Measurements from ENCODE around the gene BAIAP2.

Gene BAIAP2

DNA sequence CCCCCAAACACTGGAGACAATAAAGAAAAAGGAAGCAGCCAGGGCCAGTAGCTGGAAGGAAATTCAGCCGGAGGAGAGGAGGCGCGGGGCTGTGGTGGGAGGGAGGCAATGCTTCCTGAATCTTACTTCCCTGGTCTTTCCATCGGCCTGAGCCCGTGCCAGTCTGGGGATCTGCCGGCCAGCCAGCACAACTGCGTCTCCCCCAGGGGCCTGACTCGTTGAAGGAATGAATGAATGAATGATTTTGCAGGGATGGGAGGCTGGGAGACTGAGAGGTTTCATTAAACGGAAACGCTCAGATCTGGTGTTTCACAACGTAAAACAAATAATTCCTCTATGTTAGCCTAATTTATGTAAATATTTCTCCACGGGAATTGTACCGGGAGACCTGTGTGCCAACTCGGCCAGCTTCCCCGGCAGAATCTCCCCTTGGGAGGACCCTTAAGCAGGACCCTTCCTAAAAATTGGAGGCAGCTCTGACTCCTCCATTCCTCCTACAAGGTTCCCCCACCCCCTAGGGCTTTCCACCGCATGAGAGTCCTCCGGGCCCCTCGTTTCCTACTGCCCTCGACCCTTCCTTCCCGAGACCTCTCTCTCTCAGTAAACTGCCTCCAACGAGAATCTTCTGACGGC lies 1.3 kb upstream of the BAIAP2 start:
- Histone ChIP-seq H3K36me3 (ENCODE audit: control insufficient read depth, insufficient read depth, low read length) (no peaks in the 10 kb centered on the region), H3K4me1 (ENCODE audit: control insufficient read depth, insufficient read depth, low read length) (peaks cover 10% of the 10 kb centered on the region), H3K9ac (ENCODE audit: low read depth, low read length) (no peak overlapping the region), H3K4me3 (ENCODE audit: low read depth, low read length) (peak overlapping the region; percentile 74), H3K27ac (ENCODE audit: low read depth, low read length) (no peak overlapping the region), H3K27me3 (ENCODE audit: control insufficient read depth, insufficient read depth, low read length) (peaks cover 18% of the 10 kb centered on the region), H3K9me3 (ENCODE audit: control insufficient read depth, insufficient read depth, low read length) (no peaks in the 10 kb centered on the region)

DNA sequence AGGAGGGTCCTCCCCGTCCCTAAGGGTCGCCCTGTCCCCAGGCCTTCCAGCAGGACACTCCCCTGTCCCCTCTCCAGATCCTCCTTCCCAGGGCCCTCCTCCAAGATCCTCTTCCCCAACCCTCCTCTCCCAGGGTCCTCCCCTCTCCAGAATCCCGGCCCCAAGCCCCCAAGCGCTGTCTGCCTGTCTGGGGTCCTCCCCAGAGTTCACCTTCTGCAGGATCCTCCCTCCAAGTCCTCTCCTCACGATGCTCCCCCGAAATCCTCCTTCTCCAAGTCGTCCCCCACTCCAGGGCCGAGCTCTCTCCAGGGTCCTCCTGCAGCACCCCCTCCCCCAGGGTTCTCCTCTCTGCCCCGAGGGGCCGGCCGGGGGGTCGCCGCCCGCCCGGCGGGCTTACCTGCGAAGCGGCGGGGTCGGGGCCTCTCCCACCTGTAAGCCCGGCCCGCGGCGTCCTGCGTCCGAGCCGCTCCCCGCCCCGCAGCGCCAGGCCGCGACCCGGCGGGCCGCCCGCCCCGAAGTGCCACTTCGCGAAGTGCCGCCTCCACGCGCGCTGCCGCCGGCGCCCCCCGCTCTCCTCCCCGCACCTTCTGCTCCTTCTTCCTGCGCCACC lies 678 bp upstream of the BAIAP2 start:
- H3K4me3 ChIP-seq (ENCODE audit: low read depth, low read length) = peak overlapping the region; percentile 74
- H3K36me3 ChIP-seq (ENCODE audit: control insufficient read depth, insufficient read depth, low read length) = no peaks in the 10 kb centered on the region
- no peak overlapping the region for H3K27ac ChIP-seq (ENCODE audit: low read depth, low read length)
- H3K9ac ChIP-seq (ENCODE audit: low read depth, low read length) = no peak overlapping the region
- peaks cover 10% of the 10 kb centered on the region for H3K4me1 ChIP-seq (ENCODE audit: control insufficient read depth, insufficient read depth, low read length)
- no peaks in the 10 kb centered on the region for H3K9me3 ChIP-seq (ENCODE audit: control insufficient read depth, insufficient read depth, low read length)
- H3K27me3 ChIP-seq (ENCODE audit: control insufficient read depth, insufficient read depth, low read length) = peaks cover 18% of the 10 kb centered on the region

DNA sequence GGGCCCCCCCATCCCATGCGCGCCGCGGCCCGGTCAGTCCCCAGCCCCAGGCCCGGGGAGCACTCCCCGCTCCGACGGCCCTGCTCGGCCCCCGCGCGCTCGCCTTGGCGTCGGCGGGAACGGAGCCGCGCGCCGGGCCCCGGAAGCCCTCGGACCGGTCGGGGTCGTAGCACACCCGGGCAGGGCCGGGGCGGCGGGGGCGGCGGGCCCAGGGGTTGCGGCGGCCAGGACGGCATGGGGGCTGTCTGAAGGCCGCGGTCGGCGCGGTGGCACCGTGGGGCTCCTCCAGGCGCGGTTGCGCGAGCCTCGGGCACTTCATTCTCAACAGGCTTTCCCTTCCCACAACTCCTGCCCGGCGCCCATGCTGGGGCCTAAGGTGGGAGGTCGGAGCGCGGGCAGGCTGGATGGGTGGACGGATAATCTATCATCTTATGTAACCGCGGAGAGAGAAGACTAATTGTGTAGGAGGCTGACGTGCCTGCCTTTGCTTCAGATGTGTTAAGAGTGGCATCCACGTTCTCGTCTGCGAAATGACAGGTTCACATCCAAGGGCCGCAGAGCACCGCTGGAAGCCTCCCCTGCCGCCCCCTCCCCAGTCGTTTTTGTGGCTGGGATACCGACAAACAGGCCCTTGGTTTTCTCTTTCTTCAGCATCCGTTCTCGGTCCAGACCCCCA lies 708 bp downstream of the BAIAP2 start:
- H3K4me1 ChIP-seq (ENCODE audit: control insufficient read depth, insufficient read depth, low read length) = peaks cover 10% of the 10 kb centered on the region
- no peak overlapping the region for H3K27ac ChIP-seq (ENCODE audit: low read depth, low read length)
- H3K9ac ChIP-seq (ENCODE audit: low read depth, low read length) = no peak overlapping the region; the same call in 1 of the 2 replicates

DNA sequence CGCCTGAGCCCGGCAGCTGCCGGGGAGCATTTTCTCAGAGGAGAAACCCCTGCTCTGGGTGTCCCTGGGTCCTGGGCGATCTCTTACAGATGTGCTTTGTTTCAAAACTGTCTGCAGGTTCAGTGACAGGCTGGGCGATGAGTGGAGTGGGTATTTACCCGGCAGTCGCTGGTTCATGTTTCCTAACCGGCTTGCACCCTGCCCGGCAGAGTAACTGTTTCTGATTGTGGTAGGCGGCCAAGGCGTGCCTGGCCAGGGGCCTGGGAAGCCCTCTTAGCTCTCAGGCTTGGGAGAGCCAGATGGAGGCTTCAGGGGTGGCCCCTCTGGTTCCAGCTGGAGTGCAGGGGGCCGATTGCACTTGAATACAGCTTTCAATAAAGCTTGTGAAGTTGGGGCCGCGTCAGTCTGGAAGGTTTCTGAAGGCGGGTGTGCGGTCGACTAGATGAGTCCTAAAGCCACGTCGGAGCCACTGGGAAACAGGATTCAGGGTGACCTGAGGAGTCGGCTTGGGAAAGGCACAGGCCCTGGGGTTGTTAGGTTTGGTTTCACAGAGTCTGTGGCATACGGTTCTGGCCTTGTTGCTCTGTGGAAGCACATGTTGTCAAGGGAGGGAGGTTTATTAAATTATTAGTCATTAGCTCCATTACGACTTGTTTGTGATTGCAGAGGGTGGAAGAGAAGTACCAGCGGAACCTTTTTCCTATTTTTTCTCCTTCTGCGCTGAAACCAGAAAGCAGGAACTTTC lies 1.4 kb downstream of the BAIAP2 start:
- H3K27me3 ChIP-seq (ENCODE audit: control insufficient read depth, insufficient read depth, low read length) = peaks cover 18% of the 10 kb centered on the region
- H3K9me3 ChIP-seq (ENCODE audit: control insufficient read depth, insufficient read depth, low read length) = no peaks in the 10 kb centered on the region
- peak overlapping the region; percentile 91; the same call in 1 of the 2 replicates for H3K4me3 ChIP-seq (ENCODE audit: low read depth, low read length)
- H3K4me1 ChIP-seq (ENCODE audit: control insufficient read depth, insufficient read depth, low read length) = peaks cover 10% of the 10 kb centered on the region
- no peak overlapping the region for H3K27ac ChIP-seq (ENCODE audit: low read depth, low read length)
- no peaks in the 10 kb centered on the region for H3K36me3 ChIP-seq (ENCODE audit: control insufficient read depth, insufficient read depth, low read length)
- H3K9ac ChIP-seq (ENCODE audit: low read depth, low read length) = no peak overlapping the region

More for the DNA sequence above, 708 bp downstream of the BAIAP2 start:
- Histone ChIP-seq H3K9me3 (ENCODE audit: control insufficient read depth, insufficient read depth, low read length) (no peaks in the 10 kb centered on the region), H3K4me3 (ENCODE audit: low read depth, low read length) (peak overlapping the region; percentile 91), H3K27me3 (ENCODE audit: control insufficient read depth, insufficient read depth, low read length) (peaks cover 18% of the 10 kb centered on the region), H3K36me3 (ENCODE audit: control insufficient read depth, insufficient read depth, low read length) (no peaks in the 10 kb centered on the region)

DNA sequence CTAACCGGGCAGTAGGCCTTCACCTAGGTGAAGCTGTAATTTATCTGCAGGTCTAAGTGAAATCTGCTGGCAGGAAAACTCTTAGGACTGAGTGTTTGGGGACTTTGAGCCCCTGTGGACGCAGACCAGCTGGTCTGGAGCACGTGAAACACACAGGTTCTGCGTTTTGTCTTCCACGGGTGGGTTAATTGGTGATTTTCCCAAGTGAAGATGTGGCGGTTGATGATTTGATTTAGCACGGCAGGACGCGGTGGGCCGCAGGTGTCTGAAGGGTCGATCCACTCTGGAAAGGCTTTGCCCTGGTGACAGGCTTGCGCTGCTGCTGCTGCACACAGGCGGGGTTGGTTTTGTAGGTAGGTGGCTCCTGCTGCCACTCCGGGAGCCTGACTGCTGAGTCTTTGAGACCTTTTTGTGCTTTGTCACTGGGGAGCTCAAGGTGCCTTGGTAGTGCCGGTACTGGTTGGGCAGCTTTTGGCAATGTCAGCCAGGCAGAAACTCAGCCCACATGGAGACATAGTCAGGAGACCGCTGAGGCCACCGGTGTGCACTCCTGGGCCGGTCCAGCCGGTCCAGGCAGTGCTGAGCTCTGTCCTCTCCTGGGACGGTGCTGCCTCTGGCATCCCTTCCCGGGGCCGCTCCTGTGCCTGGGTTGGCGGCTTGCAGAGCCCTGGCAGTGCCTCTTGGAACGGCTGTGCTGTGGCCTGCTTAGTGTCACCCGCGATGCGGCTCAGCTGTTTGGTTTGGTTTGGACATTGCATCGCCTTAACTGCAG lies 2.3 kb downstream of the BAIAP2 start:
- no peak overlapping the region for H3K9ac ChIP-seq (ENCODE audit: low read depth, low read length)
- H3K9me3 ChIP-seq (ENCODE audit: control insufficient read depth, insufficient read depth, low read length) = no peaks in the 10 kb centered on the region
- no peaks in the 10 kb centered on the region for H3K36me3 ChIP-seq (ENCODE audit: control insufficient read depth, insufficient read depth, low read length)
- H3K4me3 ChIP-seq (ENCODE audit: low read depth, low read length) = no peak overlapping the region
- peaks cover 18% of the 10 kb centered on the region for H3K27me3 ChIP-seq (ENCODE audit: control insufficient read depth, insufficient read depth, low read length)
- H3K4me1 ChIP-seq (ENCODE audit: control insufficient read depth, insufficient read depth, low read length) = peaks cover 10% of the 10 kb centered on the region
- H3K27ac ChIP-seq (ENCODE audit: low read depth, low read length) = no peak overlapping the region

DNA sequence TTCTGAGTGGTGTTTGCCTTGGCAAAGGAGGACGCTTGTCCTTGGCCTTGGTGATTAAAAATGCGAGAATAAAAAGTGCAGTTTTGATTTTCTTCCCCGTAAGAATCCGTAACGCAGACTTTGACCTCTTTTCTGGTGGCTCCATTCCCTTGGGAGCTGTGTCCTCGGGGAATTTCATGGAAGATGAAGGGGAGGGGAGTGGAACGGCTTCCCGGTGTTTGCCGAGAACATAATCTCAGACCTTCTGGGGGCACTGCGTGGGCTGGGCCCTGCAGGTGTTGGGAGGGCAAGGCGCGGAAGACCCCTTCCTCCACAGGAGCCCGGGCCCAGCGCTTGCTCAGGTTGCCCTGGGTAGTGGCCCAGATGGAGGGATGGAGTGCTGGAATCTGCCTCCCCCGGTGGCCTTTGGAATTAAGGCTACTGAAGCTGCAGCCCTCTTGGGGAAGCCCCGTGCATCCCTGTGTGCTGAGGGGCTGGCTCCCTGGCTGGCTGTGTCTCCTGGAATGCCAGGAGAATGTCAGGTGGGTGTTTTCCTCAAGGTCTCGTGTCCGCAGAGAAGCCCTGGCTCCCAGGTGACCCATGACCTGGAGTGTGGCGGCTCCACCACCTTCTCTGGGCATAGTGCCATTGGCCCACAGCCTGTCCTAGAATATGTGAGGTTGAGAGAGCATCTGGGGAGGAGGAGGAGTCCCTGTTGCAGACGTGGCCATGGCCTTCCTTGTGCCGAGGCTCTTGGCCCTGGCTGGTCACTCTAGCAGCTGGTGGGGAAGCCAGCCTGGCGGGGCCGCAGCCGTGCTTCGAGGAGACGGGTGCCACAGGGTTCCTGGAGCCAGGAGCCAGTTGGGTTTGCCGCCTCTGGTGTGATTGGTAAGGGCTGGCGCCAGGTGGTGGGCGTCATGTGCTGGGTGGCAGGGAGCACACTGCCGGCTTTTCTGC lies 3.1 kb downstream of the BAIAP2 start:
- H3K4me1 ChIP-seq (ENCODE audit: control insufficient read depth, insufficient read depth, low read length) = peaks cover 10% of the 10 kb centered on the region
- no peak overlapping the region for H3K9ac ChIP-seq (ENCODE audit: low read depth, low read length)
- no peak overlapping the region for H3K27ac ChIP-seq (ENCODE audit: low read depth, low read length)

DNA sequence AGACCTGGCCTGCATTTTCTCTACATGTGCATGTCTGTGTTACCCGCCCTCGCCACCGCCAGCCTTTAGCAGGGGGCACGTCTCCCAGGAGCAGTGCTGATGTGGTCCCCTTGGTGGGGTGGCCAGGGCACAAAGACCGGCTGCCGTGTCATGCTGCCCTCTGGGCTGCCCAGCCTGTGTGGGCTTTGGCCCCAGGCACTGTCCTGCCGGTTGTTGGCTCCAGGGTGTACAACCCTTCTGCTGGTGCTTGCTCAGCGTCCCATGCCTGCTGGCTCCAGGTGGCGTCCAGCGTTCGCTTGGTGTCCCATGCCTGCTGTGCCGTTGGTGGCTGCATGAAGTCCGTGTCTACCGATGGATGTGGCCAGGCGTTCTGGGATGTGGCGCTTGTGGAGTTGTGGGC lies 4.1 kb downstream of the BAIAP2 start:
- H3K27me3 ChIP-seq (ENCODE audit: control insufficient read depth, insufficient read depth, low read length) = peaks cover 7% of the 10 kb centered on the region
- H3K9ac ChIP-seq (ENCODE audit: low read depth, low read length) = no peak overlapping the region
- no peak overlapping the region for H3K27ac ChIP-seq (ENCODE audit: low read depth, low read length)
- H3K4me3 ChIP-seq (ENCODE audit: low read depth, low read length) = no peak overlapping the region
- H3K9me3 ChIP-seq (ENCODE audit: control insufficient read depth, insufficient read depth, low read length) = no peaks in the 10 kb centered on the region
- H3K36me3 ChIP-seq (ENCODE audit: control insufficient read depth, insufficient read depth, low read length) = no peaks in the 10 kb centered on the region
- peaks cover 3% of the 10 kb centered on the region for H3K4me1 ChIP-seq (ENCODE audit: control insufficient read depth, insufficient read depth, low read length)

More for the DNA sequence above, 3.1 kb downstream of the BAIAP2 start:
- H3K27me3 ChIP-seq (ENCODE audit: control insufficient read depth, insufficient read depth, low read length) = peaks cover 17% of the 10 kb centered on the region
- H3K9me3 ChIP-seq (ENCODE audit: control insufficient read depth, insufficient read depth, low read length) = no peaks in the 10 kb centered on the region
- no peak overlapping the region for H3K4me3 ChIP-seq (ENCODE audit: low read depth, low read length)
- H3K36me3 ChIP-seq (ENCODE audit: control insufficient read depth, insufficient read depth, low read length) = no peaks in the 10 kb centered on the region

DNA sequence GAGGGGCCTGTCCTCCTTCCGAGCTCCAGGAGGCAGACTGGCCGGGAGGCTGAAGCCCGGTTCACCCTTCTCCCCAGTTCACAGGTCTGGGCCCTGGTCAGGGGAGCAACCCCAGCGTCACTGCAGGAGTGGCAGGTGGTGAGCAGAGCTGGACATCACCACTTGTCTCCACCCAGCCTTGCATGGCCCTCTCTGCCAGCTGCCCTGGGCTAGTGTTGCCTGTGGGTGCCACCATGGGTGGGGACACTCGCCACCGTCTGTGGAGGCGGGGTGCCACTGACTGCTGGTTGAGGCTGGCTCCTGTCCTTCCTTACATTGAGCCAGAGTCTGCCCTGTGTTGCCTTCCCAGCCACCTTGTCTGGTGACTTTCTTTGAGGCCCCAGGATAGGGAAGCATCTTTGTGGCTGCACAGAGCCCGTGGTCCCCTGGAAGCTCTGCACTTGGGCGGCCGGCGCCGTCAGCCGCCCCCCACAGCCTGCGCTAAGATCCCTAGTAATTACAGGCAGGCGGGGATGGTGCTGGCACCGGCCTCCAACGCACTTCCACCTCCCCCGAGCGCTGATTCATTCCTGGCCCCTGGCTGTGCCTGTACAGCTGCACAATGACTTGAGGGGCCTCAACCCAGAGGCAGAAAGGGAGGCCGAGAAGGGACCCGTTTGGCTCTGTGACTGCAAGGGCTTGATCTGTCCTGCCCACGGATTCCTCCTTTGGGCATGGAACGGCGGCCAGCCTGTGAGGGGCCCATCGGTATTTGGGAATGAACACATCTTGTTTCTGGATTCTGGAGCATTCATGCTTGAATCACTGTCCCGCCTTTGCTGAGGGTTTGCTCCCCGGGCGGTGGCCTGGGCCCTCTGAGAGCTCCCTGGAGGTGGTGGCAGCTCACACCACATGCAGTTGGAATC lies 5.2 kb downstream of the BAIAP2 start:
- Histone ChIP-seq H3K27me3 (ENCODE audit: control insufficient read depth, insufficient read depth, low read length) (peaks cover 7% of the 10 kb centered on the region; the same call in 1 of the 2 replicates), H3K4me3 (ENCODE audit: low read depth, low read length) (no peak overlapping the region), H3K4me1 (ENCODE audit: control insufficient read depth, insufficient read depth, low read length) (peaks cover 4% of the 10 kb centered on the region), H3K27ac (ENCODE audit: low read depth, low read length) (no peak overlapping the region), H3K9ac (ENCODE audit: low read depth, low read length) (no peak overlapping the region), H3K36me3 (ENCODE audit: control insufficient read depth, insufficient read depth, low read length) (no peaks in the 10 kb centered on the region), H3K9me3 (ENCODE audit: control insufficient read depth, insufficient read depth, low read length) (no peaks in the 10 kb centered on the region)

DNA sequence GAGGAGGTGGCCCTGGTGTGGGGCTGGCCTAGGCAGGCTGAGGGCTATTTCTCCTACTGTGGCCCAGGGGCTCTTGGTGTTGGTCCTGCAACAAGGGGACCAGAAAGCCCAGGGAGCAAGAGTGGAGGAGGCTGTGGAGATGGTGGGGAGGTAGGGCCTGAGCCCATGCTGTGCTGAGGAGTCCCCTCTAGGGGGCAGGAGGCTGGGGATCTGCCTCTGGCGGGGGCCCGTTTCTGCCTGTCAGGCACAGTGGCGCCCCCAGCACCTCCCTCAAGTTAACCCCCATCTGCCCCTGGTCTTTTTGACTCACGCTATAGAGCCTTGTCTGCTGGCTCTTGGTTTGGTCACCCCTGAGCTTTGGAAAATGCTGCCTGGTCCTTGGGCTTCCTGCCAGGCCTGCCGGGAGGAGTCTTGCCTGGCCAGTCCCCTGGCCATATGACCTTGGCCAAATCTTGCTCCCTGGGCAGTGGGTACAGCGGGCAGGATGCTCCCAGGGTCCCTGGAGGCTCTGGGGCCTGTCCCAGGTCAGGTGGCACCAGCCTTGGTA lies 5.9 kb downstream of the BAIAP2 start:
- Histone ChIP-seq H3K27me3 (ENCODE audit: control insufficient read depth, insufficient read depth, low read length) (peaks cover 7% of the 10 kb centered on the region; the same call in 1 of the 2 replicates), H3K36me3 (ENCODE audit: control insufficient read depth, insufficient read depth, low read length) (no peaks in the 10 kb centered on the region), H3K9ac (ENCODE audit: low read depth, low read length) (no peak overlapping the region), H3K4me1 (ENCODE audit: control insufficient read depth, insufficient read depth, low read length) (peaks cover 4% of the 10 kb centered on the region), H3K9me3 (ENCODE audit: control insufficient read depth, insufficient read depth, low read length) (no peaks in the 10 kb centered on the region), H3K4me3 (ENCODE audit: low read depth, low read length) (no peak overlapping the region), H3K27ac (ENCODE audit: low read depth, low read length) (no peak overlapping the region)

Data from HUES48 (cell line).